Endothelial cell of umbilical vein (primary cell): ENCODE measurements around the gene GSTCD. TPM values are rescaled to one million over a fixed set of nuclear protein-coding genes. Genes with fewer than 3 reads are reported as not detected.

Source experiments
- BruUV-seq: library from RNA; stranded (reverse); fragments of 400-500 nt; replicated peaks from 2 replicates; lab custom pipeline; 2021; lab: Mats Ljungman, UMichigan
- CTCF ChIA-PET: fragments of 300-600, 350-600 bp; sonication (Branson Sonifier 250); formaldehyde crosslinking; loops from one replicate; lab custom pipeline; 2021; ENCODE audit warnings: antibody characterized with exemption, inconsistent platforms; lab: Charles Lee
- POLR2A ChIA-PET: fragments of 300-600, 350-600 bp; sonication (Branson Sonifier 250); formaldehyde crosslinking; loops from one replicate; lab custom pipeline; 2021; ENCODE audit warnings: antibody characterized with exemption, inconsistent platforms; lab: Charles Lee
- DNase-seq: peaks from one replicate; pipeline ENCODE4 v3.0.0-alpha.2; 2011; ENCODE audit warnings: low read depth, low spot score
- FAIRE-seq: peaks from 2 replicates; lab custom pipeline; 2011; peaks lifted over from hg19 to GRCh38; lab: Jason Lieb, UNC
- H2AFZ ChIP-seq: 2 replicates; pipeline ENCODE4 v1.6.0; 2012; ENCODE audit warnings: low read depth, low read length, control low read depth, inconsistent platforms
- H3K27ac ChIP-seq: 2 replicates; pipeline ENCODE4 v1.5.1; 2011; ENCODE audit warnings: low read depth, mild to moderate bottlenecking, control low read depth, low read length, moderate library complexity; ENCODE audit not compliant: insufficient read depth
- H3K27me3 ChIP-seq, 2 experiments: 2 replicates each; pipeline versions ENCODE4 v1.6.0 to v1.6.1; 2011; ENCODE audit warnings: low read length in 2 of 2, mixed read lengths in 1 of 2; ENCODE audit not compliant: control insufficient read depth in 2 of 2, insufficient read depth in 2 of 2
- H3K36me3 ChIP-seq, 2 experiments: 2 replicates in 1 of 2; 3 replicates in 1 of 2; pipeline ENCODE4 v1.5.1; 2011; ENCODE audit warnings: low read length in 2 of 2, mild to moderate bottlenecking in 1 of 2, moderate library complexity in 1 of 2; ENCODE audit not compliant: control insufficient read depth in 2 of 2, insufficient read depth in 2 of 2; ENCODE audit errors: extremely low read depth in 1 of 2
- H3K4me1 ChIP-seq: 3 replicates; pipeline ENCODE4 v1.5.1; 2011; ENCODE audit warnings: mild to moderate bottlenecking, low read length; ENCODE audit not compliant: control insufficient read depth, insufficient read depth; ENCODE audit errors: extremely low read depth
- H3K4me2 ChIP-seq: 2 replicates; pipeline ENCODE4 v1.6.1; 2011; ENCODE audit warnings: low read length, control low read depth, mixed read lengths; ENCODE audit not compliant: insufficient read depth
- H3K4me3 ChIP-seq, 3 experiments: fragments of 200-600 bp in 1 of 3; sonication (generic), shearing (Covaris generic) in 1 of 3; replicated peaks in 1 of 3; 2 replicates each; pipeline ENCODE4 v1.5.1; 2011 to 2016; ENCODE audit warnings: control low read depth in 3 of 3, low read length in 3 of 3, mild to moderate bottlenecking in 2 of 3, inconsistent platforms in 1 of 3, low read depth in 1 of 3, moderate library complexity in 1 of 3; ENCODE audit not compliant: insufficient read depth in 1 of 3
- H3K79me2 ChIP-seq: 2 replicates; pipeline ENCODE4 v1.6.0; 2012; ENCODE audit warnings: low read length, inconsistent platforms; ENCODE audit not compliant: control insufficient read depth, insufficient read depth
- H3K9ac ChIP-seq: replicated peaks from 2 replicates; pipeline ENCODE3; 2011; ENCODE audit warnings: low read length, control low read depth; ENCODE audit not compliant: insufficient read depth; ENCODE audit errors: extremely low read depth
- H3K9me1 ChIP-seq: replicated peaks from 3 replicates; pipeline ENCODE4 v1.6.0; 2011; ENCODE audit warnings: mild to moderate bottlenecking, low read length; ENCODE audit not compliant: control insufficient read depth, insufficient read depth; ENCODE audit errors: extremely low read depth
- H3K9me3 ChIP-seq: replicated peaks from 2 replicates; pipeline ENCODE4 v1.5.1; 2012; ENCODE audit warnings: low read length, inconsistent platforms; ENCODE audit not compliant: control insufficient read depth, insufficient read depth
- H4K20me1 ChIP-seq: replicated peaks from 2 replicates; pipeline ENCODE3; 2011; ENCODE audit warnings: mild to moderate bottlenecking, low read length; ENCODE audit not compliant: control insufficient read depth, insufficient read depth; ENCODE audit errors: extremely low read depth
- EZH2 ChIP-seq: IDR thresholded peaks from 2 replicates; pipeline ENCODE4 v1.6.1; 2012; ENCODE audit warnings: borderline replicate concordance, low read depth, mild to moderate bottlenecking, moderate library complexity, low read length, inconsistent platforms; ENCODE audit not compliant: severe bottlenecking
- FOS ChIP-seq: IDR thresholded peaks from 2 replicates; pipeline ENCODE4 v1.6.1; 2011; ENCODE audit warnings: mild to moderate bottlenecking, low read length, moderate library complexity, borderline replicate concordance; ENCODE audit not compliant: insufficient read depth
- GATA2 ChIP-seq: IDR thresholded peaks from 2 replicates; pipeline ENCODE4 v1.7.0; 2011; ENCODE audit warnings: low read depth, mild to moderate bottlenecking, moderate library complexity, mixed read lengths, low read length; ENCODE audit not compliant: insufficient read length, insufficient read depth
- JUN ChIP-seq: IDR thresholded peaks from 2 replicates; pipeline ENCODE4 v1.6.1; 2011; ENCODE audit warnings: borderline replicate concordance, low read depth; ENCODE audit not compliant: insufficient read length, insufficient read depth
- MYC ChIP-seq: IDR thresholded peaks from one replicate; pipeline ENCODE4 v1.6.1; 2011; ENCODE audit warnings: mild to moderate bottlenecking, low read depth, low read length
- POLR2A ChIP-seq: IDR thresholded peaks from 2 replicates; pipeline ENCODE4 v1.6.1; 2012; ENCODE audit warnings: low read depth, mild to moderate bottlenecking, control low read depth, low read length
- POLR2AphosphoS5 ChIP-seq: IDR thresholded peaks from 2 replicates; pipeline ENCODE4 v1.6.1; 2012; ENCODE audit warnings: low read depth, mild to moderate bottlenecking, control low read depth, low read length, moderate library complexity; ENCODE audit not compliant: insufficient read depth
- dilution Hi-C: fragments of 300-500 bp; cut with MboI; formaldehyde crosslinking; loops from one replicate; pipeline ENCODE4 v1.15.0; 2019; ENCODE audit warnings: low sequenced_read_pairs; ENCODE audit not compliant: extremely low pct_ligation_motif_present
- intact Hi-C: fragments of 100-400 bp; cut with micrococcal nuclease; formaldehyde crosslinking; loops from one replicate; pipeline ENCODE4 v1.10.0; 2022
- polyA plus RNA-seq, 4 experiments: library from polyadenylated mRNA; depleted of rRNA in 3 of 4; stranded (reverse) in 3 of 4; unstranded in 1 of 4; fragments of >200 nt; gene quantifications; 2 replicates each; pipeline versions ENCODE4 v1.2.1 to v1.2.3, GENCODE V29; 2011 to 2012; ENCODE audit warnings: missing spikeins in 1 of 4
- total RNA-seq: library from RNA; stranded (reverse); gene quantifications from 2 replicates; pipeline ENCODE4 v1.2.3, GENCODE V29; 2021
- TF ChIP-seq, protein P1 (sequence below), 2 donors: IDR thresholded peaks; 1 replicate in 1 of 2; 2 replicates in 1 of 2; pipeline ENCODE4 v1.5.1; 2011; ENCODE audit warnings: low read length in 2 of 2, mild to moderate bottlenecking in 2 of 2, moderate library complexity in 2 of 2, control low read depth in 1 of 2, inconsistent platforms in 1 of 2, low read depth in 1 of 2; ENCODE audit not compliant: insufficient read depth in 1 of 2; ENCODE audit errors: extremely low read depth in 1 of 2
- TF ChIP-seq, protein P2 (sequence below): IDR thresholded peaks from 2 replicates; pipeline ENCODE4 v1.6.1; 2011; ENCODE audit not compliant: insufficient read depth, insufficient read length

The GSTCD gene
- total and polyA plus RNA-seq, 2 donors (not counting 3 experiments of a cell fraction or from before 2014, with no cell fraction given), result 3.3 to 11.3 TPM

DNA sequence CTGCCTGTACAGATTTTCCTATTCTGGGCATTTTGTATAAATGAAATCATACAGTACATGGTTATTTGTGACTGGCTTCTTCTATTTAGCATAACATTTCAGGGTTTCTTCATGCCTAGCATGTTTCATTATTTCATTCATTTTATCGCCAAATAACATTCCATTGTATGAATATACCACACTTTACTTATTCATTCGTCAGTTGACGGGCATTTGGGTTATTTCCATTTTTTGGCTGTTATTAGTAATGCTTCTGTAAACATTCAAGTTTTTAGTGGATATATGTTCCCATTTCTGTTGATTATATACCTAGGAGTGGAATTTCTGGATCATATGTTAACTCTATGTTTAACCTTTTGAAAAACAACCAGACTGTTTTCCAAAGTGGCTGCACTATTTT is 47.6 kb upstream of the GSTCD start:
- intact Hi-C loops, result no loop called here
- Histone ChIP-seq H3K9me3 (no peaks in the 10 kb centered on the region), H3K9me1 (no peaks in the 10 kb centered on the region), H4K20me1 (no peaks in the 10 kb centered on the region), H2AFZ (no peak overlapping the region), H3K36me3 (no peaks in the 10 kb centered on the region), H3K79me2 (no peaks in the 10 kb centered on the region), H3K4me1 (no peaks in the 10 kb centered on the region), H3K27me3 (no peaks in the 10 kb centered on the region), H3K4me3 (no peak overlapping the region), H3K27ac (no peak overlapping the region), H3K9ac (no peak overlapping the region), H3K4me2 (no peak overlapping the region)
- TF ChIP-seq GATA2, result no peak
- no peak for DNase-seq
- dilution Hi-C loops, result no loop called here
- ChIA-PET CTCF (no interaction called here), POLR2A (no interaction called here)
- no peak for FAIRE-seq
- BruUV-seq, result no TSS peak

DNA sequence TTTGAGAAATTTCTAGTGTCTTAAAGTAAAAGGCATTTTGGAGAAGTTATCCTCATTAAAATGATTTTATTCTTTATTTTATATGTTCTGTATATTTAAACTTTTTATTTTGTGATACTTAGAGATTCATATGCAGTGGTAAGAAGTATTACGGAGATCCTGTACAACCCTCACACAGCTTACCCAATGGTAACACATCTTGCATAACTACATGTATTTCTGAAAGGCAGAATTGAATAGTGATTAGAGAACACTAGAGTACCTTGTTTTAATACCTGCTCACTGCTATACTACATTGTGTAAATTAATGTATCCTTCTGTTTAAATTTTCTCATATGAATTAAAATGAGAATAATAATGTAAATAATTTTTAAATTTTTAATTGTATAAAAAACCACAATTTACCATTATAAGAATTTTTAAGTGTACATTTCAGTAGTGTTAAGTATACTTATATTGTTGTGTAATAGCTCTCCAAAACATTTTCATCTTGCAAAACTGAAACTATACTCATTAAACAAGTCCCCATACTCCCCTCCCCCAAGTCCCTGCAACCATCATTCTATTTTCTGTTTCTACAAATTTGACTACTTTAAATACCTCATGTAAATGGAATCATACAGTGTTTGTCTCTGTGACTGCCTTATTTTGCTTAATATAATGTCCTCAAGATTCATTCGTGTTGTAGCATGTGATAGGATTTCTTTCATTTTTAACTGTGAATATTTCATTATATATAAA is 45.5 kb upstream of the GSTCD start:
- H3K9me3 ChIP-seq, result no peaks in the 10 kb centered on the region
- H3K27ac ChIP-seq, result no peak overlapping the region
- DNase-seq (no peak), FAIRE-seq (no peak)
- intact Hi-C loops, result no loop called here
- no TSS peak for BruUV-seq
- H3K79me2 ChIP-seq, result no peaks in the 10 kb centered on the region
- H3K9me1 ChIP-seq, result no peaks in the 10 kb centered on the region
- ChIA-PET POLR2A (no interaction called here), CTCF (interaction anchor here (3.6 kb wide), 1 partner anchor 142 kb away, joined by 9 read pairs; no protein-coding TSS in a partner anchor)
- no peak overlapping the region for H3K4me3 ChIP-seq
- H3K4me2 ChIP-seq, result no peak overlapping the region
- no peak overlapping the region for H3K9ac ChIP-seq
- no peaks in the 10 kb centered on the region for H3K36me3 ChIP-seq
- dilution Hi-C loops, result no loop called here
- H4K20me1 ChIP-seq, result no peaks in the 10 kb centered on the region
- H3K4me1 ChIP-seq, result no peaks in the 10 kb centered on the region
- no peak for TF ChIP-seq JUN
- no peak for TF ChIP-seq EZH2
- TF ChIP-seq MYC, result no peak
- TF ChIP-seq, protein P1, sequence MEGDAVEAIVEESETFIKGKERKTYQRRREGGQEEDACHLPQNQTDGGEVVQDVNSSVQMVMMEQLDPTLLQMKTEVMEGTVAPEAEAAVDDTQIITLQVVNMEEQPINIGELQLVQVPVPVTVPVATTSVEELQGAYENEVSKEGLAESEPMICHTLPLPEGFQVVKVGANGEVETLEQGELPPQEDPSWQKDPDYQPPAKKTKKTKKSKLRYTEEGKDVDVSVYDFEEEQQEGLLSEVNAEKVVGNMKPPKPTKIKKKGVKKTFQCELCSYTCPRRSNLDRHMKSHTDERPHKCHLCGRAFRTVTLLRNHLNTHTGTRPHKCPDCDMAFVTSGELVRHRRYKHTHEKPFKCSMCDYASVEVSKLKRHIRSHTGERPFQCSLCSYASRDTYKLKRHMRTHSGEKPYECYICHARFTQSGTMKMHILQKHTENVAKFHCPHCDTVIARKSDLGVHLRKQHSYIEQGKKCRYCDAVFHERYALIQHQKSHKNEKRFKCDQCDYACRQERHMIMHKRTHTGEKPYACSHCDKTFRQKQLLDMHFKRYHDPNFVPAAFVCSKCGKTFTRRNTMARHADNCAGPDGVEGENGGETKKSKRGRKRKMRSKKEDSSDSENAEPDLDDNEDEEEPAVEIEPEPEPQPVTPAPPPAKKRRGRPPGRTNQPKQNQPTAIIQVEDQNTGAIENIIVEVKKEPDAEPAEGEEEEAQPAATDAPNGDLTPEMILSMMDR (IDR thresholded peaks at IDR 0.05; ENCODE audit: extremely low read depth in 1 of 2, insufficient read depth in 1 of 2, low read depth in 1 of 2, low read length in 2 of 2), result no peak
- no peak for TF ChIP-seq GATA2
- no peak for TF ChIP-seq FOS
- TF ChIP-seq POLR2AphosphoS5, result no peak
- TF ChIP-seq, protein P2, sequence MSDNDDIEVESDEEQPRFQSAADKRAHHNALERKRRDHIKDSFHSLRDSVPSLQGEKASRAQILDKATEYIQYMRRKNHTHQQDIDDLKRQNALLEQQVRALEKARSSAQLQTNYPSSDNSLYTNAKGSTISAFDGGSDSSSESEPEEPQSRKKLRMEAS, result no peak
- TF ChIP-seq POLR2A, result no peak
- no peaks in the 10 kb centered on the region for H3K27me3 ChIP-seq
- no peak overlapping the region for H2AFZ ChIP-seq
